ENCODE measurements around the gene SLC7A5.
"Not testable (repeated sequence)": the region's sequence is repeated elsewhere in the genome, so short reads cannot be mapped to it uniquely, and the experiment has no call there.

SLC7A5 gene

DNA sequence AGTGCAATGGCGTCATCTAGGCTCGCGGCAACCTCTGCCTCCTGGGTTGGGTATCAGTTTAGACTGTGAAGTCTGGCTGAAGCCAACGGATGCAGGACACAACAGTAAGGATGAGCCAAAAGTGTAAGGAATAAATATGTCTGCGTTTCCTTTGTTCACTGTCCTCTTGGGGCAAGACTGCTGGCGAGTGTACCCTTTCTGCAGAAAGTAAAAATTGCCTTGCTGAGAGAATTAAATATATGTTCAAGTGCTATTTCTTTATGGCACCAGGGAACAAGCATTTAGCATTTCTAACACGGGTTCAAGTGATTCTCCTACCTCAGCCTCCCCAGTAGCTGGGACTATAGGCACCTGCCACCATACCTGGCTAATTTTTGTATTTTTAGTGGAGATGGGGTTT is 51.9 kb downstream of the SLC7A5 start:
- WGBS, 2 experiments (ENCODE audit: insufficient coverage in 2 of 2): 88 to 97% methylated on average over 1 to 6 of the region's 7 CpGs
- not testable (repeated sequence) for H3K4me3 ChIP-seq (ENCODE audit: extremely low read depth, insufficient read depth, low read length, poor library complexity, severe bottlenecking); H3K36me3 ChIP-seq (ENCODE audit: control insufficient read depth, insufficient read depth, low read length); H3K27ac ChIP-seq (ENCODE audit: low read depth, low read length, severe bottlenecking); H3K4me1 ChIP-seq (ENCODE audit: control insufficient read depth, insufficient read depth, low read length, poor library complexity, severe bottlenecking)
- peaks cover 21% of the 10 kb centered on the region for H3K9me3 ChIP-seq (ENCODE audit: control insufficient read depth, low read length)

DNA sequence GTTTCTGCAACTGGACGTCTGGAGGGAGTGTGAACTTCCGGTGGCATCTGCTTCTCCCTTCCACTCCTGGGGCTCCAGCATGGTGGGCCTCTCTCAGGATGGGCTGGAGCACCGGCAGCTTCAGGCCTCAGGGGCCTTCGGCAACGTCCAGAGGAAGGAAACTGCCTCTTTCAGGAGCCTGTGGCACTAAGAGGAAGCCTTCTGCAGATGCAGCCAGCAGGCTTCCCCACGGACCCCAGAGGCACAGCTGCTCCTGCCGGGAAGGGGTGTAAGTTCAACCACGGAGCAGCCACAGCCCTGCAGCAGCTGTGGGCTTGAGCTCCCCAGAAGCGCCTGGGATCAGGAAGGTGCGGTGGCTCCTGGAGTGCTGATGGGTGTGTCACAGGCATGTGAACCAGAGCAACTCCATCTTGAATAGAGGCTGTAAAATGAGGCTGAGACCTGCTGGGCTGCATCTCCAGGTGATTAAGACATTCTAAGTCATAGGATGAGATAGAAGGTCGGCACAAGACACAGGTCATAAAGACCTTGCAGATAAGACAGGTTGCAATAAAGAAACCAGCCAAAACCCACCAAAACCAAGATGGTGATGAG is 52.7 kb downstream of the SLC7A5 start:
- Histone ChIP-seq H3K27ac (ENCODE audit: low read depth, low read length, severe bottlenecking) (no peak overlapping the region), H3K4me3 (ENCODE audit: extremely low read depth, insufficient read depth, low read length, poor library complexity, severe bottlenecking) (no peak overlapping the region), H3K9me3 (ENCODE audit: control insufficient read depth, low read length) (peaks cover 21% of the 10 kb centered on the region), H3K36me3 (ENCODE audit: control insufficient read depth, insufficient read depth, low read length) (no peaks in the 10 kb centered on the region), H3K4me1 (ENCODE audit: control insufficient read depth, insufficient read depth, low read length, poor library complexity, severe bottlenecking) (no peaks in the 10 kb centered on the region)
- 91 to 92% methylated on average over 10 to 11 of the region's 11 CpGs for WGBS, 2 experiments (ENCODE audit: insufficient coverage in 2 of 2)

DNA sequence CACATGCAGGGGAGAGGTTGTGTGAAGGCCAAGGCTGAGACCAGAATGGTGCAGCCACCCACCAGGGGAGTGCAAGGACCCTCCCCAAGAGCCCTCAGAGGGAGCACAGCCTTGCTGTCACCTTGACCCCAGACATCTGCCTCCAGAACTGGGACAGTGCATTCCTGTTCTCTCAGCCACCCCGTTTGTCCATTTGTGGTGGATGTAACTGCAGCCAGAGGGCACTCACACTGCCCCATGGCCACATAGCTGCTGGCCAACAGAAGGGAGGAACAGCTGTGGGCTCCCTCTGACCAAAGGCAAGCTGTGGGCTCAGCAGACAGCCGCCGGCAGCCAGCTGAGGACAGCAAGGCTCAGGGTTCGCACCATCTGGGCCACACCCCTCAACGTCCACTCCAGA is 53.7 kb downstream of the SLC7A5 start:
- Histone ChIP-seq H3K4me1 (ENCODE audit: control insufficient read depth, insufficient read depth, low read length, poor library complexity, severe bottlenecking) (no peaks in the 10 kb centered on the region), H3K9me3 (ENCODE audit: control insufficient read depth, low read length) (peaks cover 21% of the 10 kb centered on the region), H3K4me3 (ENCODE audit: extremely low read depth, insufficient read depth, low read length, poor library complexity, severe bottlenecking) (no peak overlapping the region), H3K36me3 (ENCODE audit: control insufficient read depth, insufficient read depth, low read length) (no peaks in the 10 kb centered on the region), H3K27ac (ENCODE audit: low read depth, low read length, severe bottlenecking) (no peak overlapping the region)
- 87 to 89% methylated on average over 5 of the region's 5 CpGs for WGBS, 2 experiments (ENCODE audit: insufficient coverage in 2 of 2)

DNA sequence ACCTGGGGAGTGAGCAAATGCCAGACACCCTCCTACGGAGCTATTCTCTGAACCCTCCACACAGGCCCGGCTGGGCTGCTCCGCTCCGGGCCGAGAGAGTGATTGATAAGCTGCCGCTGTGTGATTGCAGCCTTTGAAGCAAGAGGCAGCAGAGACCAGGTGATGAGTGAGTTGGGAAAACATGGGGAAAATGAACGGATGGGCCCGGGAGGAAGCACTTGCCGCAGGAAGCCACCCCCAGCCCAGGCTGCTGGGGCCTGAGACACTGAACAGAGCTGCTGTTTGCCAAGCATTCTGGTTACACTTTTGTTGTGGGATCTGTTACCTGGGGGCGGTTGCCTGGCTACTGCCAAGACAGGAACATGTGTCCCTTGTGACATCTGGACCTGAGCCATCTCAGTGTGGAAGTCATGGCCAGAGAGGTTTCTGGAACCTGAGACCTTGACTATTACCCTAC is 57.1 kb downstream of the SLC7A5 start:
- WGBS, 2 experiments (ENCODE audit: insufficient coverage in 2 of 2): 82 to 83% methylated on average over 5 to 9 of the region's 10 CpGs
- Histone ChIP-seq H3K4me1 (ENCODE audit: control insufficient read depth, insufficient read depth, low read length, poor library complexity, severe bottlenecking) (peaks cover 4% of the 10 kb centered on the region), H3K27ac (ENCODE audit: low read depth, low read length, severe bottlenecking) (no peak overlapping the region), H3K4me3 (ENCODE audit: extremely low read depth, insufficient read depth, low read length, poor library complexity, severe bottlenecking) (no peak overlapping the region), H3K36me3 (ENCODE audit: control insufficient read depth, insufficient read depth, low read length) (no peaks in the 10 kb centered on the region), H3K9me3 (ENCODE audit: control insufficient read depth, low read length) (peaks cover 10% of the 10 kb centered on the region)

DNA sequence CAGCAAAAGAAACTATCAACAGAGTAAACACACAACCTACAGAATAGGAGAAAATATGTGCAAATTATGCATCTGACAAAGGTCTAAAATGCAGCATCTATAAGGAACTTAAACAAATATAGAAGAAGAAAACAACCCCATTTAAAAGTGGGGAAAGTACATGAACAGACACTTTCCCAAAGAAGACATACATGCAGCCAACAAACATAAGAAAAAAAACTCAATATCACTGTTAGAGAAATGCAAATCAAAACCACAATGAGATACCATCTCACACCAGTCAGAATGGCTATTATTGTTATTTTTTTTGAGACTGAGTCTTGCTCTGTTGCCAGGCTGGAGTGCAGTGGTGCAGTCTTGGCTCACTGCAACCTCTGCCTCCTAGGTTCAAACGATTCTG is 57.9 kb downstream of the SLC7A5 start:
- H3K4me3 ChIP-seq (ENCODE audit: extremely low read depth, insufficient read depth, low read length, poor library complexity, severe bottlenecking); H3K36me3 ChIP-seq (ENCODE audit: control insufficient read depth, insufficient read depth, low read length); H3K9me3 ChIP-seq (ENCODE audit: control insufficient read depth, low read length); H3K27ac ChIP-seq (ENCODE audit: low read depth, low read length, severe bottlenecking): not testable (repeated sequence)
- peaks cover 12% of the 10 kb centered on the region for H3K4me1 ChIP-seq (ENCODE audit: control insufficient read depth, insufficient read depth, low read length, poor library complexity, severe bottlenecking)
- WGBS, 2 experiments (ENCODE audit: insufficient coverage in 2 of 2): 100% methylated on average over 1 of the region's 1 CpG; no CpG with 5 or more reads in 1 of the 2 experiments

DNA sequence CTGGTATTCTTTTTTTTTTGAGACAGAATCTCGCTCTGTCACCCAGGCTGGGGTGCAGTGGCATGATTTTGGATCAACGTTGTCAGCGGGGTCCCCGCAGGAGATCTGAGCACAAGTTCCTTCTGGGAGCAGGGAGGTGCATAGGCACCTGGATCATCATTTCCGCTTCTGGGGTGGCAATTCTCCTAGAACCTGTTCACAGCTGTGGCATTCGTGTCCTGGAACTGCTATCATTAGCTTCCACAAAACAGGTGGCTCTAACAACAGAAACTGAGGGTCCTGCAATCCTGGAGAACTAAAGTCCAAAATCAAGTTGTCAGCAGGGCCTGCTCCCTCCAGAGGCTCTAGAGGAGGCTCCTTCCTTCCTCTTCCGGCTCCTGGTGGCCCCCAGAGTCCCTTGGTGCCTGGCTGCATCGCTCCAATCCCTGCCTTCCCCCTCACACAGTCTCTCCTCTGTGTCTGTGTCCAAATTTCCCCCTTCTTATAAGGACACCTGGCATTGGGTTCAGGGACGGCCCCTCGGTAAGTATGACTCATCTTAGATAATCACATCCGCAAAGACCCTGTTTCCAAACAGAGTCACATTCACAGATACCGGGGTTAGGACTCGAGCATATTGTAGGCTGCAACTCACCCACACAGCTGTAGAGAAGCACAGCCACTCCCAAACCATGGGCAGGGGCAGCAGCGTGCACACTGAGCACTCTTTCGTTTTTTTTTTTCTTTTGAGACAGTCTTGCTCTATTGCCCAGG is 60.0 kb downstream of the SLC7A5 start:
- WGBS, 2 experiments (ENCODE audit: insufficient coverage in 2 of 2): 86 to 93% methylated on average over 12 to 13 of the region's 15 CpGs
- H3K36me3 ChIP-seq (ENCODE audit: control insufficient read depth, insufficient read depth, low read length): no peaks in the 10 kb centered on the region
- H3K4me3 ChIP-seq (ENCODE audit: extremely low read depth, insufficient read depth, low read length, poor library complexity, severe bottlenecking): no peak overlapping the region
- H3K4me1 ChIP-seq (ENCODE audit: control insufficient read depth, insufficient read depth, low read length, poor library complexity, severe bottlenecking): peaks cover 18% of the 10 kb centered on the region
- H3K9me3 ChIP-seq (ENCODE audit: control insufficient read depth, low read length): peaks cover 4% of the 10 kb centered on the region
- H3K27ac ChIP-seq (ENCODE audit: low read depth, low read length, severe bottlenecking): no peak overlapping the region

DNA sequence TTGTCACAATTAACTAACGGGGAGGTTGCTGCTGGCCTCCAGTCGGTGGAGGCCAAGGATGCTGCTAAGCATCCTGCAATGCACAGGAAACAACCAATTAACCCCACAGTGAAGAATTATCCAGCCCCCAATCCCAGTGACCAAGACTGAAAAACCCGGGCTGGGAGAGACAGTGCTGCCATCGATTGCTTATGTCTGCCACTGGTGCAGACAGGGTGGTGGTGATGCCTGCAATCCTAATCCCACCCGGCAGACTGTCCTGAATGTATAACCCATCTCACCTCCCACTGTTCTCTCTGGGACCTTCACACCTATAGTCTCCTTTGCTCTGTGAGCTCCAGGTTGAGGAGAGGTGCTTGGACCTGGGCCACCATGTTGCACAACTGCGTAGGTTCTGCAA is 61.2 kb downstream of the SLC7A5 start:
- Histone ChIP-seq H3K27ac (ENCODE audit: low read depth, low read length, severe bottlenecking) (no peak overlapping the region), H3K4me3 (ENCODE audit: extremely low read depth, insufficient read depth, low read length, poor library complexity, severe bottlenecking) (no peak overlapping the region), H3K4me1 (ENCODE audit: control insufficient read depth, insufficient read depth, low read length, poor library complexity, severe bottlenecking) (peaks cover 18% of the 10 kb centered on the region), H3K9me3 (ENCODE audit: control insufficient read depth, low read length) (peaks cover 4% of the 10 kb centered on the region), H3K36me3 (ENCODE audit: control insufficient read depth, insufficient read depth, low read length) (no peaks in the 10 kb centered on the region)
- WGBS, 2 experiments (ENCODE audit: insufficient coverage in 2 of 2): 100% methylated on average over 1 to 5 of the region's 6 CpGs

DNA sequence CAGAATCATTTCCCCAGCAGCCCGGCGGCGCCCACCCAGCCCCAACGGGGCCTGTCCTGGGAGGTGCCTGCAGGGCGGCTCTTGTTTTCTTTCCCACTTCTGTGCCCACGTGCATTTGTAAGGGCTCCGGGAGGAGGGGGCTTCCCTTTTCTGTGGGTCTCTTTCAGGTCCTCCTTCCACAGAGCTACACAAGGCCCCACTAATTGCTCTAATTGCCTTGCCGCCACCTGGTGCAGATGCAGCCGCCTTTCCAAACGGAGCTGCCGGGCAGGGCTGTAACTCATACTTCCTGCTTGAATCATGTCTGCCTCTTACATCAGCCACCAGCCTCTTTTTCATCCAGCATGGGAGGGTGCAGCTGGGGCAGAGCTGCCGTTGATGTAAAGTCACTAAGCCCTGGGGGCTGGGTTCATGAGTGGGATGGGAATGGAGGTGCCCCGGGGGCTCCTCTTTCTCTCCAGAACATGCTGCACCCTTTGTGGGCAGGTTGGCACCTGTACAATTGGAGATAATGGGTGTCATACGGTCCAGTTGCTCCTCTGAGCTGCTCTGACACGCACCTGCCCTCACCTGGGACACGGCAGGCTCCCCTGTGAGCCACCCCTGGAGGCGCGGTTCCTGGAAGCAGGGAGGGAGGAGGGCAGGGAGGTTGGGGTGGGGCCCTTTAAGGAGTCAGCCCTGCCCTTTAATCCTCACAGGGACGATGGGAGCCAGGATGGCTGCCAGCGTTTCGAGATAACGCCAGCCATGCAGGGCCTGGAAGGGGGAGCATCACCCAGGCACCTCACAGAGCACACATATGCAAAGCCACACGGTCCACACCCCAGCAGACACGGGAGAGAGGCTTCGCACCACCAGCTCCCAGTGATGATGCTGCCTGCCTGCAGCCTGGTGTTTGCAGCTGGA is 62.4 kb downstream of the SLC7A5 start:
- Histone ChIP-seq H3K36me3 (ENCODE audit: control insufficient read depth, insufficient read depth, low read length) (no peaks in the 10 kb centered on the region), H3K4me1 (ENCODE audit: control insufficient read depth, insufficient read depth, low read length, poor library complexity, severe bottlenecking) (peaks cover 18% of the 10 kb centered on the region), H3K4me3 (ENCODE audit: extremely low read depth, insufficient read depth, low read length, poor library complexity, severe bottlenecking) (no peak overlapping the region), H3K9me3 (ENCODE audit: control insufficient read depth, low read length) (peaks cover 4% of the 10 kb centered on the region), H3K27ac (ENCODE audit: low read depth, low read length, severe bottlenecking) (peak overlapping the region; percentile 89)
- 63 to 82% methylated on average over 14 to 20 of the region's 25 CpGs for WGBS, 2 experiments (ENCODE audit: insufficient coverage in 2 of 2)

DNA sequence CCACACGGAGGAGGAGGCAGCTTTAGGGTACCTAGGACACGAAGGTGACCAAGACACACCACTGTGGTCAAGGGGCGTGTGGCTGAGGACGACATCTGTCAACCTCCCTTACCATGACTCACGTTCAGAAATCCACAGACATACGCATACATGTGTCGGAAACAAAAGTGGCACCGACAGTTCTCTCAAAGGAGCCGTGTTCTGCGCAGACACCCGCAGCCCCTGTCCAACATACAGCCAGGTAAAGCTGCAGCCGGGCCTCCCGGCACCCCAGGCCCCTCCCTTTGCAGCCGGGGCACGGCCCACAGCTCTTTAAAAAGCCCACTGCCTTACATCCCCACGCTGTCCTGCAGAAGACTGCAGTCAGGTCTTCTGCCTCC is 63.1 kb downstream of the SLC7A5 start:
- Histone ChIP-seq H3K4me1 (ENCODE audit: control insufficient read depth, insufficient read depth, low read length, poor library complexity, severe bottlenecking) (peaks cover 18% of the 10 kb centered on the region), H3K9me3 (ENCODE audit: control insufficient read depth, low read length) (peaks cover 4% of the 10 kb centered on the region), H3K4me3 (ENCODE audit: extremely low read depth, insufficient read depth, low read length, poor library complexity, severe bottlenecking) (no peak overlapping the region), H3K27ac (ENCODE audit: low read depth, low read length, severe bottlenecking) (peak overlapping the region; percentile 89), H3K36me3 (ENCODE audit: control insufficient read depth, insufficient read depth, low read length) (no peaks in the 10 kb centered on the region)
- WGBS, 2 experiments (ENCODE audit: insufficient coverage in 2 of 2): 83 to 86% methylated on average over 14 to 16 of the region's 16 CpGs

DNA sequence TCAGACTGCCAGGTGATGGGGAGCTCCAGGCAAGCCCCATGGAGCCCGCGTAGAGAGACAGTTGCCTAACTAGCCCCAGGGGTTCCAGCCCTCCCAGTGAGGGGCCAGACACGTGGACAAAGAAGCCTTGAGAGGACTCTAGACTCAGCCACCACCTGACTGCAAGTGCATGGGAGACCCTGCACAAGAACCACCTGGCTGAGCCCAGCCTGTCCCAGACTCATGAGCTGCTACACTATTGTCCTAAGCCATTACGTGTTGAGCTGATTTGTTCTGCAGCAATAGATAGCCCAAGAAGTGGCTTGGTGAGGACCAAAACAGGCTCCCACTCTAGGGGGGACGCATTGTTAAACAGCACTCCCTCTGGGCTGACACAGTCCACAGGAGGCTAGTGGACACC is 65.9 kb downstream of the SLC7A5 start:
- Histone ChIP-seq H3K36me3 (ENCODE audit: control insufficient read depth, insufficient read depth, low read length) (no peaks in the 10 kb centered on the region), H3K4me1 (ENCODE audit: control insufficient read depth, insufficient read depth, low read length, poor library complexity, severe bottlenecking) (peaks cover 15% of the 10 kb centered on the region), H3K4me3 (ENCODE audit: extremely low read depth, insufficient read depth, low read length, poor library complexity, severe bottlenecking) (no peak overlapping the region), H3K9me3 (ENCODE audit: control insufficient read depth, low read length) (peaks cover 2% of the 10 kb centered on the region), H3K27ac (ENCODE audit: low read depth, low read length, severe bottlenecking) (no peak overlapping the region)
- WGBS, 2 experiments (ENCODE audit: insufficient coverage in 2 of 2): 88% methylated on average over 5 of the region's 5 CpGs
